GM21526 (cell line): ENCODE data around the gene KLHL30.

ENCODE experiments used
- ATAC-seq: cut with Tn5 transposase; IDR thresholded peaks from one replicate; pipeline ENCODE4 v1.9.1; 2021; ENCODE audit warnings: moderate library complexity; ENCODE audit not compliant: unreplicated experiment, low FRiP score

The KLHL30 gene

GRCh38 chr2:238143239-238143951, 4.9 kb downstream of the KLHL30 start:
- ATAC-seq = no peak

- ATAC-seq = no peak
Measured at GRCh38 chr2:238144262-238144661, 5.8 kb downstream of the KLHL30 start.

GRCh38 chr2:238145046-238145445, 6.6 kb downstream of the KLHL30 start:
- no peak for ATAC-seq

GRCh38 chr2:238145851-238146250, 7.4 kb downstream of the KLHL30 start:
- ATAC-seq = no peak

- ATAC-seq = no peak
Measured at GRCh38 chr2:238146884-238147544, 8.5 kb downstream of the KLHL30 start.

GRCh38 chr2:238148981-238149380, 10.5 kb downstream of the KLHL30 start:
- no peak for ATAC-seq

- no peak for ATAC-seq
Measured at GRCh38 chr2:238149841-238150572, 11.5 kb downstream of the KLHL30 start.

GRCh38 chr2:238150686-238151085, 12.2 kb downstream of the KLHL30 start:
- ATAC-seq = no peak

GRCh38 chr2:238151205-238151604, 12.7 kb downstream of the KLHL30 start:
- ATAC-seq = no peak

GRCh38 chr2:238151628-238152235, 13.3 kb downstream of the KLHL30 start:
- ATAC-seq = no peak

GRCh38 chr2:238152771-238153688, 14.6 kb downstream of the KLHL30 start:
- ATAC-seq = no peak

GRCh38 chr2:238154570-238154969, 16.1 kb downstream of the KLHL30 start:
- no peak for ATAC-seq

- ATAC-seq = no peak
Measured at GRCh38 chr2:238155051-238155760, 16.7 kb downstream of the KLHL30 start.

GRCh38 chr2:238155761-238156694, 17.6 kb downstream of the KLHL30 start:
- no peak for ATAC-seq

GRCh38 chr2:238157506-238158017, 19.1 kb downstream of the KLHL30 start:
- ATAC-seq = no peak

- no peak for ATAC-seq
Measured at GRCh38 chr2:238158018-238158508, 19.6 kb downstream of the KLHL30 start.

- no peak for ATAC-seq
Measured at GRCh38 chr2:238158509-238159070, 20.1 kb downstream of the KLHL30 start, which contains the start of gene ERFE. Gene ERFE (plus strand): TSS chr2:238158970. CDS start chr2:238159008, 38 bp downstream.
